Endothelial cell of umbilical vein (primary cell): ENCODE results near the gene DDX42. TPM values are rescaled to one million over a fixed set of nuclear protein-coding genes. Genes with fewer than 3 reads are reported as not detected.

ENCODE experiments used
- BruUV-seq: library from RNA; stranded (reverse); fragments of 400-500 nt; replicated peaks from 2 replicates; lab custom pipeline; 2021; lab: Mats Ljungman, UMichigan
- CTCF ChIA-PET: fragments of 300-600, 350-600 bp; sonication (Branson Sonifier 250); formaldehyde crosslinking; loops from one replicate; lab custom pipeline; 2021; ENCODE audit warnings: antibody characterized with exemption, inconsistent platforms; lab: Charles Lee
- POLR2A ChIA-PET: fragments of 300-600, 350-600 bp; sonication (Branson Sonifier 250); formaldehyde crosslinking; loops from one replicate; lab custom pipeline; 2021; ENCODE audit warnings: antibody characterized with exemption, inconsistent platforms; lab: Charles Lee
- DNase-seq: peaks from one replicate; pipeline ENCODE4 v3.0.0-alpha.2; 2011; ENCODE audit warnings: low read depth, low spot score
- FAIRE-seq: peaks from 2 replicates; lab custom pipeline; 2011; peaks lifted over from hg19 to GRCh38; lab: Jason Lieb, UNC
- H2AFZ ChIP-seq: 2 replicates; pipeline ENCODE4 v1.6.0; 2012; ENCODE audit warnings: low read depth, low read length, control low read depth, inconsistent platforms
- H3K27ac ChIP-seq: 2 replicates; pipeline ENCODE4 v1.5.1; 2011; ENCODE audit warnings: low read depth, mild to moderate bottlenecking, control low read depth, low read length, moderate library complexity; ENCODE audit not compliant: insufficient read depth
- H3K27me3 ChIP-seq, 2 experiments: 2 replicates each; pipeline versions ENCODE4 v1.6.0 to v1.6.1; 2011; ENCODE audit warnings: low read length in 2 of 2, mixed read lengths in 1 of 2; ENCODE audit not compliant: control insufficient read depth in 2 of 2, insufficient read depth in 2 of 2
- H3K36me3 ChIP-seq, 2 experiments: 2 replicates in 1 of 2; 3 replicates in 1 of 2; pipeline ENCODE4 v1.5.1; 2011; ENCODE audit warnings: low read length in 2 of 2, mild to moderate bottlenecking in 1 of 2, moderate library complexity in 1 of 2; ENCODE audit not compliant: control insufficient read depth in 2 of 2, insufficient read depth in 2 of 2; ENCODE audit errors: extremely low read depth in 1 of 2
- H3K4me1 ChIP-seq: 3 replicates; pipeline ENCODE4 v1.5.1; 2011; ENCODE audit warnings: mild to moderate bottlenecking, low read length; ENCODE audit not compliant: control insufficient read depth, insufficient read depth; ENCODE audit errors: extremely low read depth
- H3K4me2 ChIP-seq: 2 replicates; pipeline ENCODE4 v1.6.1; 2011; ENCODE audit warnings: low read length, control low read depth, mixed read lengths; ENCODE audit not compliant: insufficient read depth
- H3K4me3 ChIP-seq, 3 experiments: fragments of 200-600 bp in 1 of 3; sonication (generic), shearing (Covaris generic) in 1 of 3; replicated peaks in 1 of 3; 2 replicates each; pipeline ENCODE4 v1.5.1; 2011 to 2016; ENCODE audit warnings: control low read depth in 3 of 3, low read length in 3 of 3, mild to moderate bottlenecking in 2 of 3, inconsistent platforms in 1 of 3, low read depth in 1 of 3, moderate library complexity in 1 of 3; ENCODE audit not compliant: insufficient read depth in 1 of 3
- H3K79me2 ChIP-seq: 2 replicates; pipeline ENCODE4 v1.6.0; 2012; ENCODE audit warnings: low read length, inconsistent platforms; ENCODE audit not compliant: control insufficient read depth, insufficient read depth
- H3K9ac ChIP-seq: replicated peaks from 2 replicates; pipeline ENCODE3; 2011; ENCODE audit warnings: low read length, control low read depth; ENCODE audit not compliant: insufficient read depth; ENCODE audit errors: extremely low read depth
- H3K9me1 ChIP-seq: replicated peaks from 3 replicates; pipeline ENCODE4 v1.6.0; 2011; ENCODE audit warnings: mild to moderate bottlenecking, low read length; ENCODE audit not compliant: control insufficient read depth, insufficient read depth; ENCODE audit errors: extremely low read depth
- H3K9me3 ChIP-seq: replicated peaks from 2 replicates; pipeline ENCODE4 v1.5.1; 2012; ENCODE audit warnings: low read length, inconsistent platforms; ENCODE audit not compliant: control insufficient read depth, insufficient read depth
- H4K20me1 ChIP-seq: replicated peaks from 2 replicates; pipeline ENCODE3; 2011; ENCODE audit warnings: mild to moderate bottlenecking, low read length; ENCODE audit not compliant: control insufficient read depth, insufficient read depth; ENCODE audit errors: extremely low read depth
- CTCF ChIP-seq, 2 donors: IDR thresholded peaks; 1 replicate in 1 of 2; 2 replicates in 1 of 2; pipeline ENCODE4 v1.5.1; 2011; ENCODE audit warnings: low read length in 2 of 2, mild to moderate bottlenecking in 2 of 2, moderate library complexity in 2 of 2, control low read depth in 1 of 2, inconsistent platforms in 1 of 2, low read depth in 1 of 2; ENCODE audit not compliant: insufficient read depth in 1 of 2; ENCODE audit errors: extremely low read depth in 1 of 2
- EZH2 ChIP-seq: IDR thresholded peaks from 2 replicates; pipeline ENCODE4 v1.6.1; 2012; ENCODE audit warnings: borderline replicate concordance, low read depth, mild to moderate bottlenecking, moderate library complexity, low read length, inconsistent platforms; ENCODE audit not compliant: severe bottlenecking
- FOS ChIP-seq: IDR thresholded peaks from 2 replicates; pipeline ENCODE4 v1.6.1; 2011; ENCODE audit warnings: mild to moderate bottlenecking, low read length, moderate library complexity, borderline replicate concordance; ENCODE audit not compliant: insufficient read depth
- GATA2 ChIP-seq: IDR thresholded peaks from 2 replicates; pipeline ENCODE4 v1.7.0; 2011; ENCODE audit warnings: low read depth, mild to moderate bottlenecking, moderate library complexity, mixed read lengths, low read length; ENCODE audit not compliant: insufficient read length, insufficient read depth
- JUN ChIP-seq: IDR thresholded peaks from 2 replicates; pipeline ENCODE4 v1.6.1; 2011; ENCODE audit warnings: borderline replicate concordance, low read depth; ENCODE audit not compliant: insufficient read length, insufficient read depth
- MAX ChIP-seq: IDR thresholded peaks from 2 replicates; pipeline ENCODE4 v1.6.1; 2011; ENCODE audit not compliant: insufficient read depth, insufficient read length
- MYC ChIP-seq: IDR thresholded peaks from one replicate; pipeline ENCODE4 v1.6.1; 2011; ENCODE audit warnings: mild to moderate bottlenecking, low read depth, low read length
- POLR2A ChIP-seq: IDR thresholded peaks from 2 replicates; pipeline ENCODE4 v1.6.1; 2012; ENCODE audit warnings: low read depth, mild to moderate bottlenecking, control low read depth, low read length
- POLR2AphosphoS5 ChIP-seq: IDR thresholded peaks from 2 replicates; pipeline ENCODE4 v1.6.1; 2012; ENCODE audit warnings: low read depth, mild to moderate bottlenecking, control low read depth, low read length, moderate library complexity; ENCODE audit not compliant: insufficient read depth
- dilution Hi-C: fragments of 300-500 bp; cut with MboI; formaldehyde crosslinking; loops from one replicate; pipeline ENCODE4 v1.15.0; 2019; ENCODE audit warnings: low sequenced_read_pairs; ENCODE audit not compliant: extremely low pct_ligation_motif_present
- intact Hi-C: fragments of 100-400 bp; cut with micrococcal nuclease; formaldehyde crosslinking; loops from one replicate; pipeline ENCODE4 v1.10.0; 2022
- polyA plus RNA-seq, 4 experiments: library from polyadenylated mRNA; depleted of rRNA in 3 of 4; stranded (reverse) in 3 of 4; unstranded in 1 of 4; fragments of >200 nt; gene quantifications; 2 replicates each; pipeline versions ENCODE4 v1.2.1 to v1.2.3, GENCODE V29; 2011 to 2012; ENCODE audit warnings: missing spikeins in 1 of 4
- total RNA-seq: library from RNA; stranded (reverse); gene quantifications from 2 replicates; pipeline ENCODE4 v1.2.3, GENCODE V29; 2021

The DDX42 gene
- total and polyA plus RNA-seq, 2 donors (not counting 3 experiments of a cell fraction or from before 2014, with no cell fraction given): 48.1 to 124 TPM

DNA sequence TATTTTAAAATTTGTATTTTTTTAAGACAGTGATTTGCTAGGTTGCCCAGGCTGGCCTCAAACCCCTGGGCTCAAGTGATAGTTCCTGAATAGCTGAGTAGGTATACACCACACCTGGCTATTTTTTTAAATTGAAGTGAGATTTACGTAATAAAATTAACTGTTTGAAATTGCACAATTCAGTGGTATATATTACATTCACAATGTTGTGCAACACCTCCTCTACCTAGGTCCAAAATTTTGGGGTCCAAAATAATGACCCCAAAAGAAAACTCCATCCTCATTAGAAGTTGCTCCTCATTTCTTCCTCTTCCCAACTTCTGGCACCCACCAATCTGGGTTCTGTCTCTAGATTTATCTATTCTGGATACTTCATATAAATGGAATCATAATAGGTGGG, 71.5 kb downstream of the DDX42 start:
- Histone ChIP-seq H3K4me3 (no peak overlapping the region), H2AFZ (no peak overlapping the region), H3K9me1 (no peaks in the 10 kb centered on the region), H4K20me1 (no peaks in the 10 kb centered on the region), H3K9me3 (no peaks in the 10 kb centered on the region), H3K36me3 (no peaks in the 10 kb centered on the region), H3K4me2 (no peak overlapping the region), H3K79me2 (peaks cover 17% of the 10 kb centered on the region), H3K4me1 (peaks cover 21% of the 10 kb centered on the region), H3K9ac (no peak overlapping the region), H3K27ac (no peak overlapping the region), H3K27me3 (no peaks in the 10 kb centered on the region)
- no peak for FAIRE-seq
- TF ChIP-seq POLR2AphosphoS5: no peak
- TF ChIP-seq EZH2: no peak
- no peak for TF ChIP-seq MYC
- no peak for TF ChIP-seq MAX
- no peak for TF ChIP-seq CTCF (IDR thresholded peaks at IDR 0.05; ENCODE audit: extremely low read depth in 1 of 2, insufficient read depth in 1 of 2, low read depth in 1 of 2, low read length in 2 of 2)
- TF ChIP-seq JUN: no peak
- TF ChIP-seq GATA2: no peak
- TF ChIP-seq FOS: no peak
- no peak for TF ChIP-seq POLR2A
- no TSS peak for BruUV-seq
- POLR2A ChIA-PET: no interaction called here
- CTCF ChIA-PET: no interaction called here
- DNase-seq: no peak
- dilution Hi-C loops (no loop called here), intact Hi-C loops (no loop called here)
